KG1 (cell line): ENCODE results near the gene KIF1C.

Source experiments
- DNase-seq: peaks from one replicate; lab custom pipeline; 2025; lab: John Stamatoyannopoulos, UW

The KIF1C gene

GRCh38 chr17:4997302-4998026, at the start of gene KIF1C, which contains the start of gene INCA1:
TSS of gene KIF1C (plus strand) at chr17:4997950. CDS start at chr17:5000247, 2,297 bp downstream.
TSS of gene INCA1 (minus strand) at chr17:4997522. CDS start at chr17:4994437, 3,085 bp downstream.
- peak; percentile 28 for DNase-seq

- DNase-seq: peak; percentile 77
Measured at GRCh38 chr17:4948166-4948930, 49.4 kb upstream of the KIF1C start, which contains the start of gene PFN1. TSS of gene PFN1 (minus strand) at chr17:4948530. CDS start at chr17:4948394, 136 bp downstream.

GRCh38 chr17:4948931-4949320, 48.8 kb upstream of the KIF1C start:
- DNase-seq: peak; percentile 68

- no peak for DNase-seq
Measured at GRCh38 chr17:4949321-4950074, 48.3 kb upstream of the KIF1C start.

- DNase-seq: no peak
Measured at GRCh38 chr17:4950075-4950745, 47.5 kb upstream of the KIF1C start.

GRCh38 chr17:4950746-4951204, 47.0 kb upstream of the KIF1C start, which contains the start of gene ENO3:
TSS of gene ENO3 (plus strand) at chr17:4951119. CDS start at chr17:4951830, 711 bp downstream.
- DNase-seq: no peak

- DNase-seq: no peak
Measured at GRCh38 chr17:4951486-4951885, 46.3 kb upstream of the KIF1C start.

- DNase-seq: no peak
Measured at GRCh38 chr17:4953451-4953961, 44.2 kb upstream of the KIF1C start.

- DNase-seq: no peak
Measured at GRCh38 chr17:4955091-4955490, 42.7 kb upstream of the KIF1C start.

GRCh38 chr17:4956493-4957061, 41.2 kb upstream of the KIF1C start:
- DNase-seq: no peak

GRCh38 chr17:4958102-4958501, 39.6 kb upstream of the KIF1C start:
- no peak for DNase-seq

GRCh38 chr17:4959261-4959965, 38.3 kb upstream of the KIF1C start:
- DNase-seq: no peak

GRCh38 chr17:4960279-4960922, 37.3 kb upstream of the KIF1C start:
- DNase-seq: no peak

- no peak for DNase-seq
Measured at GRCh38 chr17:4965311-4965986, 32.3 kb upstream of the KIF1C start.

- peak; percentile 60 for DNase-seq
Measured at GRCh38 chr17:4966844-4967538, 30.8 kb upstream of the KIF1C start.

- peak; percentile 61 for DNase-seq
Measured at GRCh38 chr17:4967539-4968485, 29.9 kb upstream of the KIF1C start, which contains the start of gene SPAG7. TSS of gene SPAG7 (minus strand) at chr17:4967817. CDS start at chr17:4967804, 13 bp downstream.

- DNase-seq: no peak
Measured at GRCh38 chr17:4968486-4969046, 29.2 kb upstream of the KIF1C start.
